Naive thymus-derived CD4-positive, alpha-beta T cell (primary cell): ENCODE results near the gene SEC61A2. TPM values are rescaled to one million over a fixed set of nuclear protein-coding genes. Genes with fewer than 3 reads are reported as not detected.
A peak's percentile ranks its signal among the peaks of the same experiment; 100 is the strongest.

Source experiments
- ATAC-seq: fragments of 150-1000 bp; cut with Tn5 transposase; 2 replicates; pipeline ENCODE4 v1.10.0; 2021; ENCODE audit warnings: mild to moderate bottlenecking, moderate library complexity
- CTCF ChIA-PET: fragments of 350-600 bp; sonication (Branson Sonifier 250); formaldehyde crosslinking; loops from one replicate; lab custom pipeline; 2021; ENCODE audit warnings: antibody characterized with exemption; lab: Charles Lee
- POLR2A ChIA-PET: fragments of 350-600 bp; sonication (Branson Sonifier 250); formaldehyde crosslinking; loops from one replicate; lab custom pipeline; 2021; ENCODE audit warnings: antibody characterized with exemption, inconsistent platforms; lab: Charles Lee
- DNase-seq, 9 donors: peaks; one replicate each; pipeline versions ENCODE4 v3.0.0 to v3.0.0-alpha.2; 2020 to 2022; ENCODE audit warnings: mixed read lengths in 1 of 9
- H3K27ac ChIP-seq: one replicate; pipeline ENCODE4 v1.7.0; 2013; ENCODE audit warnings: mild to moderate bottlenecking, low read depth, low read length, moderate library complexity
- H3K27me3 ChIP-seq, 2 donors: one replicate each; pipeline ENCODE4 v1.7.0; 2013; ENCODE audit warnings: low read length in 2 of 2, mild to moderate bottlenecking in 2 of 2, moderate library complexity in 2 of 2; ENCODE audit not compliant: control insufficient read depth in 2 of 2, insufficient read depth in 2 of 2
- H3K36me3 ChIP-seq, 3 experiments: 1 replicate in 2 of 3; 2 replicates in 1 of 3; pipeline ENCODE4 v1.7.0; 2013; ENCODE audit warnings: low read length in 3 of 3, mild to moderate bottlenecking in 3 of 3, moderate library complexity in 1 of 3; ENCODE audit not compliant: insufficient read depth in 3 of 3, control insufficient read depth in 2 of 3
- H3K4me1 ChIP-seq, 2 donors: one replicate each; pipeline ENCODE4 v1.7.0; 2013; ENCODE audit warnings: low read length in 2 of 2, mild to moderate bottlenecking in 2 of 2, moderate library complexity in 1 of 2; ENCODE audit not compliant: control insufficient read depth in 2 of 2, insufficient read depth in 2 of 2
- H3K4me3 ChIP-seq: 2 replicates; pipeline ENCODE4 v1.7.0; 2013; ENCODE audit warnings: mild to moderate bottlenecking, low read length
- H3K9me3 ChIP-seq, 3 experiments: 1 replicate in 2 of 3; 2 replicates in 1 of 3; pipeline ENCODE4 v1.7.0; 2013; ENCODE audit warnings: low read length in 3 of 3; ENCODE audit not compliant: control insufficient read depth in 2 of 3
- H3K27ac Mint-ChIP-seq, 9 donors: one replicate each; pipeline ENCODE4 v1.8.0; 2020 to 2022; ENCODE audit warnings: mixed read lengths in 9 of 9, mild to moderate bottlenecking in 8 of 9, moderate library complexity in 5 of 9, inconsistent platforms in 2 of 9
- H3K27me3 Mint-ChIP-seq, 5 donors: one replicate each; pipeline ENCODE4 v1.8.0; 2021 to 2022; ENCODE audit warnings: mixed read lengths in 5 of 5, mild to moderate bottlenecking in 1 of 5
- H3K36me3 Mint-ChIP-seq, 5 donors: one replicate each; pipeline ENCODE4 v1.8.0; 2020 to 2022; ENCODE audit warnings: mixed read lengths in 5 of 5, mild to moderate bottlenecking in 3 of 5, inconsistent platforms in 1 of 5
- H3K4me1 Mint-ChIP-seq, 7 donors: one replicate each; pipeline ENCODE4 v1.8.0; 2020 to 2022; ENCODE audit warnings: mixed read lengths in 7 of 7, mild to moderate bottlenecking in 3 of 7, inconsistent platforms in 1 of 7
- H3K4me3 Mint-ChIP-seq, 10 donors: one replicate each; pipeline ENCODE4 v1.8.0; 2020 to 2022; ENCODE audit warnings: mild to moderate bottlenecking in 10 of 10, mixed read lengths in 10 of 10, moderate library complexity in 6 of 10, inconsistent platforms in 2 of 10
- H3K9me3 Mint-ChIP-seq, 11 donors: one replicate each; pipeline ENCODE4 v1.8.0; 2020 to 2022; ENCODE audit warnings: mixed read lengths in 11 of 11, mild to moderate bottlenecking in 4 of 11, inconsistent platforms in 1 of 11, moderate library complexity in 1 of 11
- intact Hi-C, 2 donors: fragments of 100-400 bp; cut with micrococcal nuclease; formaldehyde crosslinking; loops; one replicate each; pipeline ENCODE4 v1.15.1; 2023
- polyA plus RNA-seq, 2 donors: library from polyadenylated mRNA; unstranded; fragments of 300-500 nt; fragmentation: Illumina TruSeq; gene quantifications; one replicate each; pipeline ENCODE4 v1.2.3, GENCODE V29; 2021
- total RNA-seq, 6 experiments: library from RNA in 5 of 6; stranded (reverse) in 5 of 6; gene quantifications; 1 replicate in 5 of 6; 2 replicates in 1 of 6; pipeline ENCODE4 v1.2.3 and lab custom pipeline; 2021 to 2026

SEC61A2 gene
- total and polyA plus RNA-seq, 7 experiments from 2014 or later: 1.9 to 15.7 (median 8.6) TPM

- H3K4me3 Mint-ChIP-seq: no peak overlapping the region
- H3K27me3 Mint-ChIP-seq: no peaks in the 10 kb centered on the region
- ChIA-PET POLR2A (interaction anchor here (0.7 kb wide), 1 partner anchor 9 kb away, joined by 3 read pairs; no protein-coding TSS in a partner anchor), CTCF (no interaction called here)
- ATAC-seq: no peak
- H3K4me1 ChIP-seq: no peaks in the 10 kb centered on the region
- H3K9me3 ChIP-seq: no peaks in the 10 kb centered on the region
- H3K4me3 ChIP-seq: no peak overlapping the region
- no peak overlapping the region for H3K27ac ChIP-seq
- peak overlapping the region in 1 of 9 donors; percentile 86 for H3K27ac Mint-ChIP-seq
- no peaks in the 10 kb centered on the region for H3K27me3 ChIP-seq
- no peaks in the 10 kb centered on the region for H3K9me3 Mint-ChIP-seq
- no peak for DNase-seq
- intact Hi-C loops: loop anchor here (1.0 to 10.0 kb wide), 6 partner anchors 8 to 979 kb away; partner anchors contain the start of genes CAMK1D (in 1 of the 2), OPTN (in 1 of the 2) and PROSER2 (in 1 of the 2)
- H3K36me3 ChIP-seq: peaks cover 0 to 25% (median 0%) of the 10 kb centered on the region in 3 experiments
- peaks cover 0 to 38% (median 27%) of the 10 kb centered on the region in 5 donors for H3K36me3 Mint-ChIP-seq
- peaks cover 1 to 31% (median 7%) of the 10 kb centered on the region in 7 donors for H3K4me1 Mint-ChIP-seq
These were observed 7.8 kb upstream of the SEC61A2 start for GRCh38 chr10:12121673-12122072.

DNA sequence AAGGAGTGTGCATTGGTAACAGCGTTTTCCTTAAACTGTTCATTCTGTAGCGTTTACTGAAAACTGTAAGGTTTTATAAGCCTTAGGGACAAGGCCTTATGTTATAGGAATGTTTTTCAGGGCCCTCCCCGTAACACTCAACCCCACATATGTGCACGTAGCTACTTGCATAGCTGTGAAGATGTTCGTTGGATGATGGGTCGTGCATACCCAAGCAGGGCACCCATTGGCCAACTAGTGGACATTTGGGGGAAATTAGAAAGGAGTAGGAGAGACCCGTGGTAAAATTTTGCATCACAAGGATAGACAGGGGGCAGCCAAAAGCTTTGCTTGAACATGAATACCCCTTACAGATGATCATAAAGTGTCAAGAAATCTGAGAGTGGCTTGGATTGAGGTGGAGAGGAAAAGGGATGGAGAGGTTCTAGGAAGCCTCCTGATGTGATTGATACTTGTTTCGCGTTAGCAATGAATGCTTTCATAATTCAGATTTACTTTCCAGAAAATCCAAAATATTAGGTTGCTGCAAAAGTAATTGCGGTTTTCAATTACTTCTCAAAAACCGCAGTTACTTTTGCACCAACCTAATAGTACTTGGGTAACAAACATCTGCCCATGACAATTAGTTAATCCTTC, 878 bp downstream of the SEC61A2 start:
- H3K4me1 ChIP-seq: peaks cover 5 to 12% of the 10 kb centered on the region in 2 donors
- no peaks in the 10 kb centered on the region for H3K9me3 ChIP-seq
- Mint-ChIP-seq H3K9me3 (peaks cover 0 to 2% (median 0%) of the 10 kb centered on the region in 11 donors), H3K4me1 (peaks cover 12 to 35% (median 26%) of the 10 kb centered on the region in 7 donors), H3K27ac (peak overlapping the region; percentile 39 to 93 (median 82)), H3K36me3 (peaks cover 0 to 17% (median 0%) of the 10 kb centered on the region in 5 donors), H3K27me3 (no peaks in the 10 kb centered on the region), H3K4me3 (peak overlapping the region; percentile 80 to 93 (median 89))
- H3K4me3 ChIP-seq: peak overlapping the region; percentile 48
- ChIA-PET CTCF (interaction anchor here (0.6 kb wide), 1 partner anchor 101 kb away, joined by 3 read pairs; no protein-coding TSS in a partner anchor), POLR2A (interaction anchor here (0.6 kb wide), 1 partner anchor 13 kb away, joined by 3 read pairs; no protein-coding TSS in a partner anchor)
- DNase-seq (peak in 6 of 9 donors; percentile 4 to 29 (median 21)), ATAC-seq (no peak)
- peaks cover 0 to under 1% (median 0%) of the 10 kb centered on the region in 3 experiments for H3K36me3 ChIP-seq
- intact Hi-C loops: loop anchor here in 1 of 2 donors (2.0 kb wide), 1 partner anchor 968 kb away; no protein-coding TSS in a partner anchor
- peak overlapping the region; percentile 85 for H3K27ac ChIP-seq
- no peaks in the 10 kb centered on the region for H3K27me3 ChIP-seq

GRCh38 chr10:12135631-12136030, 6.2 kb downstream of the SEC61A2 start:
- Mint-ChIP-seq H3K4me1 (peaks cover 0 to 11% (median 5%) of the 10 kb centered on the region in 7 donors), H3K27me3 (no peaks in the 10 kb centered on the region), H3K9me3 (no peaks in the 10 kb centered on the region), H3K4me3 (no peak overlapping the region), H3K27ac (no peak overlapping the region), H3K36me3 (peaks cover 0 to 21% (median 0%) of the 10 kb centered on the region in 5 donors)
- intact Hi-C loops: no loop called here
- no peak overlapping the region for H3K4me3 ChIP-seq
- peaks cover 5 to 20% (median 6%) of the 10 kb centered on the region in 3 experiments for H3K36me3 ChIP-seq
- H3K4me1 ChIP-seq: no peaks in the 10 kb centered on the region
- CTCF ChIA-PET: no interaction called here
- no peak overlapping the region for H3K27ac ChIP-seq
- POLR2A ChIA-PET: no interaction called here
- no peaks in the 10 kb centered on the region for H3K27me3 ChIP-seq
- DNase-seq (no peak), ATAC-seq (no peak)
- no peaks in the 10 kb centered on the region for H3K9me3 ChIP-seq

- H3K36me3 Mint-ChIP-seq: peaks cover 8 to 50% (median 23%) of the 10 kb centered on the region in 5 donors
These were observed 10.6 kb downstream of the SEC61A2 start for GRCh38 chr10:12140038-12140437.

DNA sequence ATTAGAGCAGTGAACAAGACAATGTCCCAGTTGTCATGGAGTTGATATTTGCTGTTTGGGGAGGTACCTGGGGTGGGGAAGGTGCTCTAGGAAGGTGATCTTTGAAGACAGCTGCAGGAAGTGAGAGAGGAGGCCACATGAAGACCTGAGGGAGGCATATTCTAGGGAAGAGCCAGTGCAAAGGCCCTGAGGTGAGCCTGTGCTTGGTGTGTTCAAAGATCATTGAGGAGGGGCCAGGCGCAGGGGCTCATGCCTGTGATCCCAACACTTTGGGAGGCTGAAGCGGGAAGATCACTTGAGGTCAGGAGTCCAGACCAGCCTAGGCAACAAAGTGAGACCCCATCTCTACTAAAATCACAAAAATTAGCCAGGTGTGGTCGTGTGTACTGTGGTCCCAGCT, 15.1 kb downstream of the SEC61A2 start:
- ATAC-seq (no peak), DNase-seq (no peak)
- Histone ChIP-seq H3K4me1 (no peaks in the 10 kb centered on the region), H3K9me3 (no peaks in the 10 kb centered on the region), H3K36me3 (peaks cover 0 to 42% (median 6%) of the 10 kb centered on the region in 3 experiments), H3K4me3 (no peak overlapping the region), H3K27me3 (no peaks in the 10 kb centered on the region), H3K27ac (no peak overlapping the region)
- peaks cover 8 to 51% (median 27%) of the 10 kb centered on the region in 5 donors for H3K36me3 Mint-ChIP-seq
- intact Hi-C loops: no loop called here
- CTCF ChIA-PET: no interaction called here
- H3K9me3 Mint-ChIP-seq: no peaks in the 10 kb centered on the region
- H3K27ac Mint-ChIP-seq: no peak overlapping the region
- peaks cover 0 to 6% (median 0%) of the 10 kb centered on the region in 7 donors for H3K4me1 Mint-ChIP-seq
- H3K4me3 Mint-ChIP-seq: no peak overlapping the region
- POLR2A ChIA-PET: no interaction called here
- no peaks in the 10 kb centered on the region for H3K27me3 Mint-ChIP-seq

More at GRCh38 chr10:12140038-12140437, 10.6 kb downstream of the SEC61A2 start:
- CTCF ChIA-PET: no interaction called here
- no peak overlapping the region for H3K27ac ChIP-seq
- Mint-ChIP-seq H3K27me3 (no peaks in the 10 kb centered on the region), H3K4me1 (peaks cover 0 to 2% (median 0%) of the 10 kb centered on the region in 7 donors), H3K27ac (no peak overlapping the region), H3K9me3 (no peaks in the 10 kb centered on the region), H3K4me3 (no peak overlapping the region)
- peaks cover 5 to 51% (median 12%) of the 10 kb centered on the region in 3 experiments for H3K36me3 ChIP-seq
- DNase-seq (no peak), ATAC-seq (no peak)
- POLR2A ChIA-PET: no interaction called here
- no peaks in the 10 kb centered on the region for H3K9me3 ChIP-seq
- H3K27me3 ChIP-seq: no peaks in the 10 kb centered on the region
- intact Hi-C loops: no loop called here
- no peaks in the 10 kb centered on the region for H3K4me1 ChIP-seq
- no peak overlapping the region for H3K4me3 ChIP-seq

GRCh38 chr10:12150163-12150562, 20.7 kb downstream of the SEC61A2 start:
- Histone ChIP-seq H3K9me3 (no peaks in the 10 kb centered on the region), H3K4me1 (no peaks in the 10 kb centered on the region), H3K27ac (no peak overlapping the region), H3K4me3 (no peak overlapping the region), H3K36me3 (peaks cover 0 to 17% (median 0%) of the 10 kb centered on the region in 3 experiments), H3K27me3 (no peaks in the 10 kb centered on the region)
- H3K9me3 Mint-ChIP-seq: peaks cover 0 to 2% (median 0%) of the 10 kb centered on the region in 11 donors
- no peaks in the 10 kb centered on the region for H3K27me3 Mint-ChIP-seq
- ATAC-seq: no peak
- POLR2A ChIA-PET: no interaction called here
- H3K27ac Mint-ChIP-seq: no peak overlapping the region
- H3K36me3 Mint-ChIP-seq: peaks cover 0 to 32% (median 20%) of the 10 kb centered on the region in 5 donors
- intact Hi-C loops: no loop called here
- no peak for DNase-seq
- CTCF ChIA-PET: no interaction called here
- H3K4me1 Mint-ChIP-seq: peaks cover 0 to 9% (median 0%) of the 10 kb centered on the region in 7 donors
- no peak overlapping the region for H3K4me3 Mint-ChIP-seq
